Germinal center (tissue), 1 donor: Measurements from ENCODE around the gene GGA1.
"Not testable (repeated sequence)": the region's sequence is repeated elsewhere in the genome, so short reads cannot be mapped to it uniquely, and the experiment has no call there.

Source experiments
- DNase-seq: peaks from one replicate; pipeline ENCODE4 v3.0.0; 2012; ENCODE audit warnings: mixed read lengths, low spot score

The GGA1 gene

GRCh38 chr22:37650463-37651136, 42.0 kb downstream of the GGA1 start:
- no peak for DNase-seq

GRCh38 chr22:37654563-37655251, 46.1 kb downstream of the GGA1 start:
- DNase-seq, result no peak

GRCh38 chr22:37655252-37655563, 46.6 kb downstream of the GGA1 start:
- DNase-seq, result no peak

- DNase-seq, result not testable (repeated sequence)
Observed at GRCh38 chr22:37656583-37656982, 47.9 kb downstream of the GGA1 start.

GRCh38 chr22:37657590-37658132, 49.0 kb downstream of the GGA1 start:
- no peak for DNase-seq

GRCh38 chr22:37658133-37659065, 49.8 kb downstream of the GGA1 start, which contains the start of gene PDXP:
Gene PDXP (plus strand): TSS chr22:37658723. CDS start chr22:37658783, 60 bp downstream.
- DNase-seq, result peak; percentile 99

- DNase-seq, result peak; percentile 71
Observed at GRCh38 chr22:37659066-37659896, 50.6 kb downstream of the GGA1 start.

GRCh38 chr22:37659897-37660708, 51.5 kb downstream of the GGA1 start:
- DNase-seq, result no peak

GRCh38 chr22:37660709-37661045, 52.0 kb downstream of the GGA1 start:
- no peak for DNase-seq

GRCh38 chr22:37661160-37661924, 52.7 kb downstream of the GGA1 start:
- no peak for DNase-seq

GRCh38 chr22:37662039-37662438, 53.4 kb downstream of the GGA1 start:
- DNase-seq, result no peak

- DNase-seq, result no peak
Observed at GRCh38 chr22:37663521-37664140, 55.0 kb downstream of the GGA1 start.

GRCh38 chr22:37664249-37665101, 55.8 kb downstream of the GGA1 start:
- DNase-seq, result no peak

- DNase-seq, result no peak
Observed at GRCh38 chr22:37665487-37665886, 56.9 kb downstream of the GGA1 start.

- DNase-seq, result no peak
Observed at GRCh38 chr22:37669586-37669985, 61.0 kb downstream of the GGA1 start.

- DNase-seq, result no peak
Observed at GRCh38 chr22:37672206-37672919, 63.7 kb downstream of the GGA1 start.

- DNase-seq, result no peak
Observed at GRCh38 chr22:37672920-37673455, 64.4 kb downstream of the GGA1 start.

GRCh38 chr22:37674248-37674647, 65.6 kb downstream of the GGA1 start:
- no peak for DNase-seq
